ENCODE data around the gene MEGF8. TPM values are rescaled to one million over a fixed set of nuclear protein-coding genes. Genes with fewer than 3 reads are reported as not detected.

MEGF8 gene
- total and polyA plus RNA-seq, 2 donors (not counting 3 experiments of a cell fraction or from before 2014, with no cell fraction given), result 20.6 to 39.6 TPM

GRCh38 chr19:42282819-42283187 lies 42.6 kb upstream of the MEGF8 start:
- DNase-seq (ENCODE audit: low read depth, low spot score) (no peak), FAIRE-seq (no peak)
- H3K9me1 ChIP-seq (replicated peaks; ENCODE audit: control insufficient read depth, extremely low read depth, insufficient read depth, low read length), result no peaks in the 10 kb centered on the region
- peaks cover 59% of the 10 kb centered on the region for H3K4me1 ChIP-seq (ENCODE audit: control insufficient read depth, extremely low read depth, insufficient read depth, low read length)
- dilution Hi-C loops (cut with MboI; ENCODE audit: extremely low pct_ligation_motif_present, low sequenced_read_pairs) (no loop called here), intact Hi-C loops (cut with micrococcal nuclease) (no loop called here)
- peaks cover 26% of the 10 kb centered on the region for H3K79me2 ChIP-seq (ENCODE audit: control insufficient read depth, insufficient read depth, low read length)
- CTCF ChIA-PET, result interaction anchor here (7.4 kb wide), 1 partner anchor 36 kb away, joined by 365 read pairs; the partner anchor contains the start of gene GSK3A
- H3K27ac ChIP-seq (ENCODE audit: insufficient read depth, low read depth, low read length), result no peak overlapping the region
- peaks cover 0 to 10% of the 10 kb centered on the region in 2 experiments for H3K36me3 ChIP-seq (ENCODE audit: control insufficient read depth in 2 of 2, extremely low read depth in 1 of 2, insufficient read depth in 2 of 2, low read length in 2 of 2)
- POLR2A ChIA-PET, result interaction anchor here (1.7 kb wide), 1 partner anchor 13 kb away, joined by 6 read pairs; no protein-coding TSS in a partner anchor
- no peak overlapping the region for H3K4me2 ChIP-seq (ENCODE audit: insufficient read depth, low read length)
- H3K9ac ChIP-seq (replicated peaks; ENCODE audit: extremely low read depth, insufficient read depth, low read length), result no peak overlapping the region
- no TSS peak for BruUV-seq (replicated peaks)
- no peak overlapping the region for H2AFZ ChIP-seq (ENCODE audit: low read depth, low read length)
- no peak overlapping the region for H3K4me3 ChIP-seq (replicated peaks in 1 of 3; ENCODE audit: insufficient read depth in 1 of 3, low read depth in 1 of 3, low read length in 3 of 3)
- H3K27me3 ChIP-seq (ENCODE audit: control insufficient read depth in 2 of 2, insufficient read depth in 2 of 2, low read length in 2 of 2), result no peaks in the 10 kb centered on the region
- H3K9me3 ChIP-seq (replicated peaks; ENCODE audit: control insufficient read depth, insufficient read depth, low read length), result no peaks in the 10 kb centered on the region
- TF ChIP-seq GATA2 (IDR thresholded peaks at IDR 0.05; ENCODE audit: insufficient read depth, insufficient read length, low read depth, low read length) (no peak), POLR2AphosphoS5 (IDR thresholded peaks at IDR 0.05; ENCODE audit: insufficient read depth, low read depth, low read length) (no peak), FOS (IDR thresholded peaks at IDR 0.05; ENCODE audit: borderline replicate concordance, insufficient read depth, low read length) (no peak), MYC (IDR thresholded peaks at IDR 0.05; ENCODE audit: low read depth, low read length) (no peak), JUN (IDR thresholded peaks at IDR 0.05; ENCODE audit: borderline replicate concordance, insufficient read depth, insufficient read length, low read depth) (no peak), EZH2 (IDR thresholded peaks at IDR 0.05; ENCODE audit: borderline replicate concordance, low read depth, low read length, severe bottlenecking) (no peak), POLR2A (IDR thresholded peaks at IDR 0.05; ENCODE audit: low read depth, low read length) (no peak), CTCF (IDR thresholded peaks at IDR 0.05; ENCODE audit: extremely low read depth in 1 of 2, insufficient read depth in 1 of 2, low read depth in 1 of 2, low read length in 2 of 2) (no peak)
- TF ChIP-seq, protein P1, sequence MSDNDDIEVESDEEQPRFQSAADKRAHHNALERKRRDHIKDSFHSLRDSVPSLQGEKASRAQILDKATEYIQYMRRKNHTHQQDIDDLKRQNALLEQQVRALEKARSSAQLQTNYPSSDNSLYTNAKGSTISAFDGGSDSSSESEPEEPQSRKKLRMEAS (IDR thresholded peaks at IDR 0.05; ENCODE audit: insufficient read depth, insufficient read length), result no peak
- no peaks in the 10 kb centered on the region for H4K20me1 ChIP-seq (replicated peaks; ENCODE audit: control insufficient read depth, extremely low read depth, insufficient read depth, low read length)

Data from endothelial cell of umbilical vein (primary cell).